WI38 (cell line): ENCODE measurements around the gene CNTNAP4.

Source experiments
- H3K4me3 ChIP-seq: 2 replicates; pipeline ENCODE4 v1.5.1; 2011; ENCODE audit warnings: low read depth, mild to moderate bottlenecking, control low read depth, low read length
- TF ChIP-seq, protein P1 (sequence below): IDR thresholded peaks from 2 replicates; pipeline ENCODE4 v1.5.1; 2012; ENCODE audit warnings: low read depth, mild to moderate bottlenecking, control low read depth, low read length

Gene CNTNAP4

DNA sequence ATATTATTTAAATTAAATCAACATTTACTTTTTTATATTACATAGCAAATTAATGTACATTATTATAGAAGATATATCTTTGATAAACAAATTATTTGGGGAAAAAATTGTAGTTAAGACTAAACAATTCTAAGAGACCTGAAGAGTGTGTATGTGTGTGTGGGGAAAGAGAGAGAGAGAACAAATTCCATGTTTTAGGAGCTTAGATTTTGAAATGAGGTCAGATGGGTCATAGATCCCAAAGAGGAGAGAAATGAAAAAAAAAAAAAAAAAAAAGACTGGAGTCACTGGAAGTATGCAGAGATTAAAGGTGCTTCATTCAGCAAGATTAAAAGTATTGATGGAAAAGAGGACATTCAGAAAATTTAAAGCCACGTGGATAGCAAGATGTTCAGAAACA lies 206.8 kb downstream of the CNTNAP4 start:
- H3K4me3 ChIP-seq, result no peak overlapping the region
- TF ChIP-seq, protein P1, sequence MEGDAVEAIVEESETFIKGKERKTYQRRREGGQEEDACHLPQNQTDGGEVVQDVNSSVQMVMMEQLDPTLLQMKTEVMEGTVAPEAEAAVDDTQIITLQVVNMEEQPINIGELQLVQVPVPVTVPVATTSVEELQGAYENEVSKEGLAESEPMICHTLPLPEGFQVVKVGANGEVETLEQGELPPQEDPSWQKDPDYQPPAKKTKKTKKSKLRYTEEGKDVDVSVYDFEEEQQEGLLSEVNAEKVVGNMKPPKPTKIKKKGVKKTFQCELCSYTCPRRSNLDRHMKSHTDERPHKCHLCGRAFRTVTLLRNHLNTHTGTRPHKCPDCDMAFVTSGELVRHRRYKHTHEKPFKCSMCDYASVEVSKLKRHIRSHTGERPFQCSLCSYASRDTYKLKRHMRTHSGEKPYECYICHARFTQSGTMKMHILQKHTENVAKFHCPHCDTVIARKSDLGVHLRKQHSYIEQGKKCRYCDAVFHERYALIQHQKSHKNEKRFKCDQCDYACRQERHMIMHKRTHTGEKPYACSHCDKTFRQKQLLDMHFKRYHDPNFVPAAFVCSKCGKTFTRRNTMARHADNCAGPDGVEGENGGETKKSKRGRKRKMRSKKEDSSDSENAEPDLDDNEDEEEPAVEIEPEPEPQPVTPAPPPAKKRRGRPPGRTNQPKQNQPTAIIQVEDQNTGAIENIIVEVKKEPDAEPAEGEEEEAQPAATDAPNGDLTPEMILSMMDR, result no peak

GRCh38 chr16:76486740-76487139 lies 209.5 kb downstream of the CNTNAP4 start:
- TF ChIP-seq, protein P1, result no peak
- no peak overlapping the region for H3K4me3 ChIP-seq

- no peak overlapping the region for H3K4me3 ChIP-seq
- TF ChIP-seq, protein P1, result no peak
These were observed 210.3 kb downstream of the CNTNAP4 start for GRCh38 chr16:76487411-76488064.

DNA sequence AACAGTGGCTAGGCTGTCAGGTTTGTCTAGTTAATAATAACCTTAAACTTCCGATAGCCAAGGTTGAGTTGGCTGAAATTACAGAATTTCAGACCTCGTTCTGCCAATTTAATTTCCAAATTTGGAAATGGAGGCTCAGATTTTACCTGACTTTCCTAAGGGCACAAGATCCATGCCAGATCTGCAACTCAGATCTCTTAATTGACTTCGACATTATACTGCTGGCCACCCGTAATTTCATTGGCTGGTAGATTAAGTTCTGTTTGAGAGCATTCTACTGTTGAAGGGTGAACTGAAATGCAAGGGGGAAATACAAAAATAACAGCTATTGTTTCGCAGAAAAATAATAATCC lies 210.8 kb downstream of the CNTNAP4 start:
- TF ChIP-seq, protein P1, result no peak
- H3K4me3 ChIP-seq, result no peak overlapping the region

GRCh38 chr16:76490036-76490639 lies 212.9 kb downstream of the CNTNAP4 start:
- TF ChIP-seq, protein P1, result no peak
- H3K4me3 ChIP-seq, result no peak overlapping the region

GRCh38 chr16:76500006-76500405 lies 222.8 kb downstream of the CNTNAP4 start:
- H3K4me3 ChIP-seq, result no peak overlapping the region
- TF ChIP-seq, protein P1, result no peak

DNA sequence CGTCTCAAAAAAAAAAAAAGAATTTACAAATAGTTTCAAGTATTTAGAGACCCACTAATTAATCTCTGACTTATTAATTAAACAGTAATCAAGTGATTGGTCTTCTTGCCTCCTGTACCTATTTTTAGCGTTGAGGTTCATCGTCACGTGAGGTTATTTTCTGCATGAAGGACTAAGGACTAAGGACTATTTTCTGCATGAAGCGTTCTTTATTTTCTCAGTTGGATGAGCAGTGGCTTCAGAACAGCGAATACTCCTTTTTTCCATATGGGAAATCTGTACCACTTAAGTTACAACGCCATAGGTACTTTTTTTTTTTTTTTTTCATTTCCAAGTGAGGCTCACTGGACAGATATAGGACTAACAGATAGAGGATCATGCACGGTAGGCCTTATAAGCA lies 224.9 kb downstream of the CNTNAP4 start:
- H3K4me3 ChIP-seq, result no peak overlapping the region
- TF ChIP-seq, protein P1, result no peak
